Activated CD8-positive, alpha-beta memory T cell treated with anti-CD3 and anti-CD28 coated beads for 24 hours (primary cell): Measurements from ENCODE around the gene HIF1AN.
"Not testable (repeated sequence)": the region's sequence is repeated elsewhere in the genome, so short reads cannot be mapped to it uniquely, and the experiment has no call there.

Source experiments
- DNase-seq: peaks from one replicate; pipeline ENCODE4 v3.0.0-alpha.2; 2020

Gene HIF1AN

GRCh38 chr10:100567826-100568225 is 32.1 kb downstream of the HIF1AN start:
- DNase-seq, result peak; percentile 43

GRCh38 chr10:100568912-100569311 is 33.2 kb downstream of the HIF1AN start:
- DNase-seq, result peak; percentile 13

DNA sequence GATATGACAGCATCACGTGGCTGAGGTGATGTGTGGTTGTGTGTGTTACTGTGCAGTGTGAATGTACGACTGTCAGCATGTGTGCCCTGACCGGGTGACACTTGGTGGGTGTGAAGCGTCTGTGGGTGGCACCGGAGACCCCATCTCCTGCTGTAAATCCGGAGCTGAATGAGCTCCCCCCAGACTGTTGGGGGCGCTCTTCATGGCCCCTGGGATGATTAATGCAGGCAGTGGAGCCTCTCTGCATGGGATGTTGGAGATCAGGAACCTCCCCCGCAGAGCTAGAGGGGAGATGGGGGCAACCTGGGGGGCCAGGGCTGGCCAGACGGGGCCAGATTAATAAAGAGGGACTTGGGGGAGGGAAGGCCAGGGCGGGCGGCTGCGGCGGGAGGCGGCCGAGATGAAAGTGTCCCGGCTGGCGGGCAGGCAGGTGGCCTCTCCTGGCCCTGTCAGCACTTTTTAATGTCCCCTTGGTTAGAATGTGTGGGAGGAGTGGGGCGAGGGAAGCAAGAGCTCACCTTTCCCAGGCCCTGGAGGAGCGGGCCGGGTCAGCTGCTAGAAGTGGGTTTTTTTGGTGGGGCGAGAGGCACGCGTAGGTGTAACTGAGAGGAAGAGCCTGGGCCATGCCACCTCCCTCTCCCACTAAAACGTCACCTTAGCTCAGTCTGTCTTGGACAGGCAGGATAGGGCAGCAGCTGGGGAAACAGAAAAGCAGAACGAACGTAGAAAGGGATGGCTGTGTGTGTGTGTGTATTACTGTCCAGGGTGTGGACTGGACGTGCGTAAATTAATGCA is 34.1 kb downstream of the HIF1AN start:
- peak; percentile 47 for DNase-seq

DNA sequence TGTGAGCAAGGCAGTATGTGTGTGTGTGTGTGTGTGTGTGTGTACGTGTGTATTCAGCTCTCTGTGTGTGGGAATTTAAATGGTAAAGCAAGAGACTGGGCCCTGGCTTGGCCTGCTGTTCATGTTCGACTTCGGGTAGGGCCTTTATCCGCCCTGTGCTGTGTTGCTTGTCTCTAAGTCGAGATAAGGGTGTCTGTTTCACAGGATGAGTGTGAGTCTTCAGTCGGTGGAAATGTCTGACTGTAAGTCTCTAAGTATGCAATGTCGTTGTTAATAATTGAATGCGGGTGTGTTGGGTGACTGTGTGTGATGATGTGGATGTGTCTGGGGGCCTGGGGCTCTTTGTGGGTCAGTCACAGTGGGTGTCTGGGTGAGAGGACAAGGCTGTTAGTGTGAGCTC is 34.8 kb downstream of the HIF1AN start:
- peak; percentile 40 for DNase-seq

DNA sequence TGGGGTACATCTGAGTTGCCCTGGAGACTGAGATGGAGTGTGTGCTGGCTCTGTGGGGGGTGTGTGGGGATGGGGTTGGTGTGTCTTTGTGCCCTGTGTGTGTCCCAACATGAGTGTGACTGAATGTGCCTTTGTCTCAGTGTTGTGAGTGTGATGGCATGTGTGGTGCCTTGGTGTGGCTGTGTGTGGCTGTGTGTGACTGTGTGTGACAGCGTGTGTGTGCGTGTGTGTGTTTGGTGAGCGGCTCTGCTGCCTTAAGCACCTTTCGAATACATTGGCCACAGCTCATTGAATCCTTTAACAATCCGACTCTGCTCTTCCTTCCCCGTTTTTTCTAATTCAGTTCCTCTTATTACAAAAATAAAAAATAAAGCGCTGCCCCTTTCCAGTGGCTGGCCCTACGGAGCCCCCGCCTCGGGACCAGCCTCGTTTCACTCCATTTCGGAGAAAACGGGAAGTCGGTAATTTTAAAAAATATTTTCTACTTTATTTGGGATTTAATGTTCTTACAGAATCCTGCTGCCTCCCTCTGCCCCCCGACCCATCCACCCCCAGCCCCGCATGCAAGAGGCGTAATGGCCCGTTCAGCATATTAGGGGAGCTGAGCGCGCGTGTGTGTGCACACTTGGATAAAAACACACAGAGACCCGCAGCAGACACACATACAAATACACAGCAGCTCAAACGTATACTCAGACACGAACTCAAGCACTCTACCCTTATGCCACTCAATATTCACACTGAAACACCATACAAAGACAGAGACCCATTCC is 35.5 kb downstream of the HIF1AN start:
- peak; percentile 11 for DNase-seq

- not testable (repeated sequence) for DNase-seq
These were observed 39.4 kb downstream of the HIF1AN start for GRCh38 chr10:100575146-100575545.

- peak; percentile 26 for DNase-seq
These were observed 40.0 kb downstream of the HIF1AN start for GRCh38 chr10:100575585-100576281.

DNA sequence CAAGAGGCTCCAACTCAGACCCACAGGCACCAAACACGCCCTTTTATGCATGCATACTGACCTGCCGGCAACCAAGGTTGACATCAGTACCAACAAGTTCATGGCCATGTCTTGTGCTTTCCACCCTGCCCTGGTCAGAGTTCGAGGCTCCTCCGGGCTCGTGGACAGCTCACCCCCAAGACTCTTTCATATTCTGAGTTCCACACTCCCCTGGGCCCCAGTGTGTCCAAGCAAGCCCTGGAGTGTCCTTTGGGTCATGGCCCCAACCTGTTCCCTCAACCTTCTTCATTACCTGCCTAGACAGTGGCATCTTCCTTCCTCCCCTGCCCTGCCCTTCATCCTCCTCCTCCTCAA is 40.5 kb downstream of the HIF1AN start:
- DNase-seq, result peak; percentile 15

DNA sequence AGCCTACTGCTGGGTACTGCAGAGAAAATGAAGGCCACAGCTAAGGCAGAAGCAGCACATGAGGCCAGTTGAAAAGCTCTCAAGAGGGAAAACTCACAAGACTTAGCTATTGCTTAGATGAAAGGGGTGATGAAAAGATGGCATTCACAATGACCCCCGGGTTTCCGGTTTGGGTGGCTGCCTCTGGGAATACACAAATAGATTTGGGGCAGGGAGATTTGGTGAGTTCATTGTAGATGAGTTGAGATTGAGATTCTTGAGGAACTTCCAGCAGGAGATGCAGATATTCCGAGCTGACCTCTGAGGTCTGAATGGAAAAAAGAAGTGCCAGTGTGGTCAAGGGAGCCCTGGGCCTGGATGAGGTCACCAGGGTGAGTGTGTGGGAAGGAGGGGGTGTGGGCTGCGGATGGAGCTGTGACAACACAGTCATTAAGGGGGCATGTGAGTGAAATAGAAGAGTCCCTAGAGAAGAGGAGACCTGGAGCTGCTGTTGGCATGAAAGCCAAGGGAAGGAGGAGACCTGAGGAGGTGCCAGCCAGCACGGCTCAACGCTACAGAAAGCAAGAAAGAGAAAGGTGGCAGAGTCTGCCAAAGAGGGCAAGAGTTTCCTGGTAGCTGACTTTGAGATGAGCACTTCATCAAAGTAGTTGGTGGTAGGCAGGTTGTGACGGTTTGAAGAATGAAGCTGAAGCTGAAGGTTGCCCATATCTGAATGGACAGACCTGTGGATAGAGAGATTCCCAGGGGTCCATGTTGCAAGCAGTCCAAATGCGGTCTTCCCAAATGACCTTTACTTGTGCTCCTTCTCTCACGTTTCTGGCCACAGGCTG is 43.7 kb downstream of the HIF1AN start:
- DNase-seq, result peak; percentile 35

DNA sequence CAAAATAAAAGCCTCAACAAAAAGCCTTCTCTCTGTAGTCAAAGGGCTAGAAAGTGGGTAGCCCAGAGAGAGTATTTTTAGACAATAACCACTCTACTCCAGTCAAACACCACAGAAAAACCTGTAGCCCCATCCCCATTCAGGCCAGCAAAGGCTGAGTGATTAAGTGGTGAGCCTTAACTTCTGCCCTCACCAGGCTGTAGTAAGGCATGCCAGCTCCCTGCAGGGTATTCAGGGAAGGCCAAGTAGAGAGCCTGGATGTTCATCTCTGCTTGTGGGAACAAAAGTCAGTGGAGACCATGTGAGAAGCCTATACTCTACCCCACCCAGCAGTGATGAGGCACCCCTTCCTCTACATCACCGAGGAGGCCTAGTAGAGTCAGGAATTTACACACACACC is 51.2 kb downstream of the HIF1AN start:
- DNase-seq, result peak; percentile 17

DNA sequence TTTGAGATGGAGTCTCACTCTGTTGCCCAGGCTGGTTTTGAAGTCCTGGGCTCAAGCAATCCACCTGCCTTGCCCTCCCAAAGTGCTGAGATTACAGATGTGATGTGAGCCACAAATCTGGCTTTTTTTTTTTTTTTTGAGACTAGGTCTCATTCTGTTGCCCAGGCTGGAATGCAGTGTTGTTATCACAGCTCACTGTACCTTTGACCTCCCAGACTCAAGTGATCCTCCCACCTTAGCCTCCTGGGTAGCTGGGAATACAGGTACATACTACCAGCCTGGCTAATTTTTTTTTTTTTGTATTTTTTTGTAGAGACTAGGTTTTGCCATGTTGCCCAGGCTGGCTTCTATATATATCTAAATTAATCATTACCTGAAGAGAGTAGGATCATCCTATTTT is 62.4 kb downstream of the HIF1AN start:
- DNase-seq, result no peak

DNA sequence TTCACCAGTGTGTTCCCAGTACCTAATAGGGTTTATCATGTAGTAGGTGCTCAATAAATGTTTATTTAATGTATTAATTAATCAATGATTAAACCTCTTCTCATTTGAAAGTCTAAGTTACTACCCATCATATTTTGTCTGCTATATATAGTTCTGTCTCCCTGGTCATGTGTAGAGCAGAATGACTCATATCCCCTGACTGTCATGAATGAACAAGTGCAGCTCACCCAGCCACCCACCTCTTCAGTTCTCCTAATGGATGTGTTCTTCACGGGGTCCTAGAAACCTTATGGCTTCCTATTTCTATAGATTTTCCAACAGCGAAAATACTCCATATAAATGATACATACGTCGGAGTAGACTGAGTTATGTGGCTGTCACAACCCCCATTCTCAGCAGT is 64.5 kb downstream of the HIF1AN start:
- no peak for DNase-seq

- peak; percentile 3 for DNase-seq
These were observed 71.7 kb downstream of the HIF1AN start for GRCh38 chr10:100607439-100607838.
